Measurements from ENCODE around the gene EML1.

DNA sequence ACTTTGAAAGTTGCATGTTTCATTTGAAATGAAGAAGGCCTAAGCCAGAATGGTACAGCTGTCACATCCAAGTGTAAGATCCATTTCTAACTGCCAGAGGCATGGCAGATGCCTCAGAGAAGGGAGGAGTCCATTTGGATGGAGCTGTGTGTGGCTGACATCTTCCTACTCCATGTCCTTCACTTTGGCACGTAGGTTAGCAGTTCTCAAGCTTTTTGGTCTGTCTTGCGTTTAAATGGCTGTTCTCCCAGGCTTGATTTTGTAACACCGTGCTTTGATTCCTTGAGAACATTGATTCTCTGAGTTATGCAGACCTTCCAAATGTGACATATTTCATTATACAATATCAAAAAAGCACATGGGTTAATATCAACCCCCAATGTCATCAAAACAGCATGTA is 23.4 kb downstream of the EML1 start:
- TF ChIP-seq NR2C2 (CRISPR knock-in tag; IDR thresholded peaks at IDR 0.05) (no peak), ZBTB21 (CRISPR knock-in tag; IDR thresholded peaks at IDR 0.05; ENCODE audit: borderline replicate concordance) (no peak), RELA (CRISPR knock-in tag; IDR thresholded peaks at IDR 0.05; ENCODE audit: borderline replicate concordance) (no peak), ESRRA (CRISPR knock-in tag; IDR thresholded peaks at IDR 0.05; ENCODE audit: borderline replicate concordance) (no peak)
- TF ChIP-seq, protein P1, sequence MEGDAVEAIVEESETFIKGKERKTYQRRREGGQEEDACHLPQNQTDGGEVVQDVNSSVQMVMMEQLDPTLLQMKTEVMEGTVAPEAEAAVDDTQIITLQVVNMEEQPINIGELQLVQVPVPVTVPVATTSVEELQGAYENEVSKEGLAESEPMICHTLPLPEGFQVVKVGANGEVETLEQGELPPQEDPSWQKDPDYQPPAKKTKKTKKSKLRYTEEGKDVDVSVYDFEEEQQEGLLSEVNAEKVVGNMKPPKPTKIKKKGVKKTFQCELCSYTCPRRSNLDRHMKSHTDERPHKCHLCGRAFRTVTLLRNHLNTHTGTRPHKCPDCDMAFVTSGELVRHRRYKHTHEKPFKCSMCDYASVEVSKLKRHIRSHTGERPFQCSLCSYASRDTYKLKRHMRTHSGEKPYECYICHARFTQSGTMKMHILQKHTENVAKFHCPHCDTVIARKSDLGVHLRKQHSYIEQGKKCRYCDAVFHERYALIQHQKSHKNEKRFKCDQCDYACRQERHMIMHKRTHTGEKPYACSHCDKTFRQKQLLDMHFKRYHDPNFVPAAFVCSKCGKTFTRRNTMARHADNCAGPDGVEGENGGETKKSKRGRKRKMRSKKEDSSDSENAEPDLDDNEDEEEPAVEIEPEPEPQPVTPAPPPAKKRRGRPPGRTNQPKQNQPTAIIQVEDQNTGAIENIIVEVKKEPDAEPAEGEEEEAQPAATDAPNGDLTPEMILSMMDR (IDR thresholded peaks at IDR 0.05), result no peak

Data from WTC11 (cell line).